ENCODE results near the gene PNPLA1.

The PNPLA1 gene

GRCh38 chr6:36267731-36268477, 2.0 kb upstream of the PNPLA1 start:
- H3K9me3 Mint-ChIP-seq, result peaks cover 7% of the 10 kb centered on the region
- no peak for DNase-seq
- peaks cover 23% of the 10 kb centered on the region for H3K27me3 Mint-ChIP-seq
- H3K27ac Mint-ChIP-seq, result no peak overlapping the region
- H3K4me3 Mint-ChIP-seq, result no peak overlapping the region
- no peaks in the 10 kb centered on the region for H3K4me1 Mint-ChIP-seq (ENCODE audit: low read depth)
- no peaks in the 10 kb centered on the region for H3K36me3 Mint-ChIP-seq (ENCODE audit: low read depth)

DNA sequence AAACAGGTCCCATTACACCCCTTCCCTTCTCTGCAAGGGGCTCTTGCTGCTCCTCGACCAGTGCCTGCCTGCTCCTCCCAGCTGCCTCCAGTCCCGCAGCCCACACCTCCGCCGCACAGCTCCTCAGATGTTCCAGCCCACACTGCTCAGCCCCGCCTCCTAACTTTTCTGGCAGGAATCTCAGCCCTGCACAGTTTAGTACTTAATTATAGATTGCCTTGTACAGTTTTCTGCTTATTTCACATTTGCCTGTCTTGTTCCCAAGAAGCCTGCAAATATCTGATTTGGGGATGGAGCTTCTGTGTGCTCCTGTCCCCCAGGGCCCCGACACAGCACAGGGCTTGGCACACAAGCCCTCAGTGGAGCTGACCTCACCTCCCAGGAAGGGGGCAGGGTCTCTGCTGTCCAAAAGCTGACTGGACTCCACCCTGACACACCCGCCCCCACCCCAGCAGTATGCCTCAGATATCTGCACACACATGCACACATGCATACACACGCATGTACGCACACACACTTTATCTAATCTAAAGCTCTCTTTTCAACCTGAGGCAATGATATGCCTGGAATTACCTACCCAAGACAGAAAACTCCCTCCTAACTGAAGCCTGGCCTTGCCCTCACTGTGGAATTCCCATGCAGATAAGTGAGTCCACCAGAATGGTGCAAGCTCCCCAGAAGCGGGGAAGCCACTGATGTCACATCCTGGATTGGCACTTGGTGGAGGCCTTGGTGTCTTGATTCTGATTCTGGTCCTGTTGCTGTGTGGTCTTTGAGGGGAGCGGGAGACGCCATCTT, 1.2 kb upstream of the PNPLA1 start:
- no peaks in the 10 kb centered on the region for H3K36me3 Mint-ChIP-seq (ENCODE audit: low read depth)
- no peak overlapping the region for H3K27ac Mint-ChIP-seq
- no peak for DNase-seq
- peaks cover 7% of the 10 kb centered on the region for H3K9me3 Mint-ChIP-seq
- no peak overlapping the region for H3K4me3 Mint-ChIP-seq
- peaks cover 20% of the 10 kb centered on the region for H3K27me3 Mint-ChIP-seq
- H3K4me1 Mint-ChIP-seq (ENCODE audit: low read depth), result no peaks in the 10 kb centered on the region

DNA sequence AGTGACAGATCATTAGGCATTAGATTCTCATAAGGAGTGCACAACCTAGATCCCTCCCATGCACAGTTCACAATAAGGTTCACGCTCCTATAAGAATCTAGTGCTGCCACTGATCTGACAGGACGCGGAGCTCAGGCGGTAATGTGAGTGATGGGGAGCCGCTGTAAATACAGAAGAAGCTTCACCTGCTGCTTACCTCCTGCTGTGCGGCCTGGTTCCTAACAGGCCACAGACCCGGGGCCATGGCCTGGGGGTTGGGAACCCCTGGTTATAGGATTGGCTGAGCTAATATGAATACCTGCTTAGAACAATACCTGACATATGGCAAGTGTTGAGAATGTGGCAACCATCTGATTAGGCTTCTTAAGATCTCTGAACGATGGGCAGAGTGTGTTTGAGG, 2.4 kb downstream of the PNPLA1 start:
- Mint-ChIP-seq H3K4me1 (ENCODE audit: low read depth) (no peaks in the 10 kb centered on the region), H3K9me3 (no peaks in the 10 kb centered on the region), H3K27ac (no peak overlapping the region), H3K36me3 (ENCODE audit: low read depth) (no peaks in the 10 kb centered on the region), H3K27me3 (peaks cover 16% of the 10 kb centered on the region), H3K4me3 (no peak overlapping the region)
- no peak for DNase-seq

DNA sequence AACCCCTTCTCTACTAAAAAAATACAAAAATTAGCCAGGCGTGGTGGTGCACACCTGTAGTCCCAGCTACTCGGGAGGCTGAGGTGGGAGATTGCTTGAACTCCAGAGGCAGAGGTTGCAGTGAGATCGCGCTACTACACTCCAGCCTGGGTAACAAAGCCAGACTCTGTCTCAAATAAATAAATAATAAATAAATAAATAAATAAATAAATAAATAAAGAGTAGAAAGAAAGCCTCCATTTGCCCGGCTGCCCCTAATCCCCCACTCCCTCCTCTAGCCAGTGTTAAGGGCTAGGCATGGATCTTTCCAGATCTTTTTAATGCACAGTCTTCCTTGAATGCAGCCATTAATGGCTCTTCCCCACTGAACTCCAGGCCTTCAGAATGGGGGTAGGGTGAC, 3.2 kb downstream of the PNPLA1 start:
- no peak overlapping the region for H3K4me3 Mint-ChIP-seq
- no peaks in the 10 kb centered on the region for H3K4me1 Mint-ChIP-seq (ENCODE audit: low read depth)
- peaks cover 19% of the 10 kb centered on the region for H3K27me3 Mint-ChIP-seq

GRCh38 chr6:36273802-36274514, 4.1 kb downstream of the PNPLA1 start:
- Mint-ChIP-seq H3K36me3 (ENCODE audit: low read depth) (no peaks in the 10 kb centered on the region), H3K4me3 (no peak overlapping the region), H3K4me1 (ENCODE audit: low read depth) (no peaks in the 10 kb centered on the region), H3K27ac (no peak overlapping the region), H3K9me3 (no peaks in the 10 kb centered on the region), H3K27me3 (peaks cover 19% of the 10 kb centered on the region)
- no peak for DNase-seq

More for the DNA sequence above, 3.2 kb downstream of the PNPLA1 start:
- DNase-seq, result no peak
- no peaks in the 10 kb centered on the region for H3K9me3 Mint-ChIP-seq
- no peak overlapping the region for H3K27ac Mint-ChIP-seq
- H3K36me3 Mint-ChIP-seq (ENCODE audit: low read depth), result no peaks in the 10 kb centered on the region

- peaks cover 21% of the 10 kb centered on the region for H3K27me3 Mint-ChIP-seq
- H3K27ac Mint-ChIP-seq, result no peak overlapping the region
These were observed 7.0 kb downstream of the PNPLA1 start for GRCh38 chr6:36276581-36277536.

GRCh38 chr6:36277946-36278470, 8.1 kb downstream of the PNPLA1 start:
- H3K4me3 Mint-ChIP-seq, result no peak overlapping the region
- H3K27ac Mint-ChIP-seq, result no peak overlapping the region
- H3K9me3 Mint-ChIP-seq, result no peaks in the 10 kb centered on the region
- no peaks in the 10 kb centered on the region for H3K36me3 Mint-ChIP-seq (ENCODE audit: low read depth)
- no peaks in the 10 kb centered on the region for H3K4me1 Mint-ChIP-seq (ENCODE audit: low read depth)
- DNase-seq, result no peak
- peaks cover 19% of the 10 kb centered on the region for H3K27me3 Mint-ChIP-seq

More at GRCh38 chr6:36276581-36277536, 7.0 kb downstream of the PNPLA1 start:
- Mint-ChIP-seq H3K36me3 (ENCODE audit: low read depth) (no peaks in the 10 kb centered on the region), H3K4me1 (ENCODE audit: low read depth) (no peaks in the 10 kb centered on the region), H3K9me3 (no peaks in the 10 kb centered on the region), H3K4me3 (no peak overlapping the region)
- no peak for DNase-seq

DNA sequence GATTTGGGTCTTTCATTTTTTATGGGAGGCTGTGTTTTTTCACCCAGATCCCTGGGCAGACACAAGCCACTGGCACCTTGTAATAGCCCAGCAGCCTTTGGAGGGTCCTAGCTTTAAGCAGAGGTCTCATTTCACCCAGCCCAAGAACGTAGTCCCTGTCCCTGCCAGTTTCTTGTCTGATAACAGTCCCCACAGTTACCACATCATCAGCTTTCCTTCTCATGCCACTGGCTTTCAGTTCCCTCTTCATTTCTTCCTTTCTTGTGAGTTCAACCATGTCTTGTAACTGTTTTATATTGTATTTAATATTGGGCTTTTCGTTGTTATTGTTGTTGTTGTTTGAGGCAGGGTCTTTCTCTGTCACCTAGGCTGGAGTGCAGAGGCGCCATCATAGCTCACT, 10.6 kb downstream of the PNPLA1 start:
- H3K27me3 Mint-ChIP-seq, result peaks cover 40% of the 10 kb centered on the region

GRCh38 chr6:36280983-36281382, 11.1 kb downstream of the PNPLA1 start:
- Mint-ChIP-seq H3K27me3 (peaks cover 46% of the 10 kb centered on the region), H3K4me3 (no peak overlapping the region)

More for the DNA sequence above, 10.6 kb downstream of the PNPLA1 start:
- no peaks in the 10 kb centered on the region for H3K9me3 Mint-ChIP-seq
- no peak overlapping the region for H3K4me3 Mint-ChIP-seq
- H3K36me3 Mint-ChIP-seq (ENCODE audit: low read depth), result no peaks in the 10 kb centered on the region
- no peak overlapping the region for H3K27ac Mint-ChIP-seq
- DNase-seq, result no peak
- no peaks in the 10 kb centered on the region for H3K4me1 Mint-ChIP-seq (ENCODE audit: low read depth)

DNA sequence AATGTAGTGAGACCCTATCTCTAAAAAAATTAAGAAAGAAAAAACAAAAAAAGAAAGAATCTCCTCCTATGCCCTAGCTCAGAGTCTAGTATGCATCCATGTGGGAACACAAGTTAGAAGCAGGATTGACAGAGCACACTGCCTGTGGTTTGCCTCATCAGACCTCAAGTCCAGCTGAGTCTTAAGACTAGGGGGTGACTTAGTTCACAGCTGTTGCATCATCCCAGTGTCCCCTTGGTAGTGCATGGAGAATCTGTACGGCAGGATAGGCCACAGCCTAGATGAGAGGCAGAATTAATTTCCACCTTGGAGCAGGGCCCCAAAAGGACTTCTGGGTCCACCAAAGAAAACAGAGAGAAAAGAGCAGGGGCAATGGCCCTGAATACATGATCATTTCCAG, 13.7 kb downstream of the PNPLA1 start:
- H3K36me3 Mint-ChIP-seq (ENCODE audit: low read depth), result no peaks in the 10 kb centered on the region
- no peak for DNase-seq
- no peak overlapping the region for H3K4me3 Mint-ChIP-seq
- no peak overlapping the region for H3K27ac Mint-ChIP-seq
- no peaks in the 10 kb centered on the region for H3K9me3 Mint-ChIP-seq
- peaks cover 7% of the 10 kb centered on the region for H3K4me1 Mint-ChIP-seq (ENCODE audit: low read depth)
- H3K27me3 Mint-ChIP-seq, result peaks cover 45% of the 10 kb centered on the region

More at GRCh38 chr6:36280983-36281382, 11.1 kb downstream of the PNPLA1 start:
- no peaks in the 10 kb centered on the region for H3K4me1 Mint-ChIP-seq (ENCODE audit: low read depth)
- no peak overlapping the region for H3K27ac Mint-ChIP-seq
- H3K9me3 Mint-ChIP-seq, result no peaks in the 10 kb centered on the region
- H3K36me3 Mint-ChIP-seq (ENCODE audit: low read depth), result no peaks in the 10 kb centered on the region
- no peak for DNase-seq

GRCh38 chr6:36284359-36284758, 14.5 kb downstream of the PNPLA1 start:
- DNase-seq, result no peak
- Mint-ChIP-seq H3K27ac (no peak overlapping the region), H3K27me3 (peaks cover 45% of the 10 kb centered on the region)

DNA sequence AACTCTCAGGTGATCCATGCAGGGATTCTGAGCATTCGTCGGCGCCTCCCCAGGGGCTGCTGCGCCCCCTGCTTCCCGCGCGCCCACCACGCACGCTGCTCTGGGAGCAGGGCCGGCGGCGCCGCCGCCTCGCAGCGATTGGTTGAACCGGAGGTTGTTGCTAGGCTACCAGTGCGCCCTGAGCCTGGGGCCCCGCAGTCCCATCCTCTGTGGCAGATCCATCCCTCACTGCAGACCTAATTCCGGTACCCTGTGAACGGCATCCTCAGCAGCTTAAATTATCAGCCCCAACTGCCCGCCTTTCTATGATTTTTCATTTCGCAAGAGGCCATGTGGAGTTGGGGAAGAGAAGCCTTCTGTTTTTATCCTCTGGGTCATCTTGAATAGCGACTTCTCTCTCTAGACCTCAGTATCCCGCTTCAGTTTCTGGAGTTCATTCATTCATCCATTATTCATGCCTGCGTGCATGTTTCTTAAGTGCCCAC, 15.4 kb downstream of the PNPLA1 start:
- DNase-seq, result no peak
- Mint-ChIP-seq H3K27ac (no peak overlapping the region), H3K4me3 (no peak overlapping the region), H3K9me3 (no peaks in the 10 kb centered on the region), H3K27me3 (peaks cover 41% of the 10 kb centered on the region), H3K36me3 (ENCODE audit: low read depth) (no peaks in the 10 kb centered on the region), H3K4me1 (ENCODE audit: low read depth) (peaks cover 7% of the 10 kb centered on the region)

More at GRCh38 chr6:36284359-36284758, 14.5 kb downstream of the PNPLA1 start:
- Mint-ChIP-seq H3K9me3 (no peaks in the 10 kb centered on the region), H3K4me3 (no peak overlapping the region), H3K4me1 (ENCODE audit: low read depth) (peaks cover 7% of the 10 kb centered on the region), H3K36me3 (ENCODE audit: low read depth) (no peaks in the 10 kb centered on the region)

DNA sequence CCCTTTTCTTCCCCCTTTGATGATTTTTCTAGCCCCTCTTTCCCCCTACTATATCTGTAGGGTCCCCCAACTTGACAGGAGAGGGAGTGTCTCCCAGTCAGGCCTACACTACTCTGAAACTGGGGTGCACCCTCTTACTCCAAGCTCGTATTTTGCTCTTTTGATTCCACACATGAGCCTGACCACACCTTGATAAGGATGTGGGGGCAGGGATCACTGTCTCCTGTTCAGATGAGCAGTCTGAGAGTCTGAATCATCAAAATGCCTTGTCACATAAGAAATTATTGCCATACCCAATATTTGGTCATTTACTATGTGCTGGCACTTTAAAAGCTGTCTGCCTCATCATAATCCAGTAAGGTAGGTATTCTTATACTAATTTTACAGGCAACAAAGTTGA, 15.9 kb downstream of the PNPLA1 start:
- H3K27me3 Mint-ChIP-seq, result peaks cover 41% of the 10 kb centered on the region
- no peaks in the 10 kb centered on the region for H3K9me3 Mint-ChIP-seq
- peaks cover 7% of the 10 kb centered on the region for H3K4me1 Mint-ChIP-seq (ENCODE audit: low read depth)
- DNase-seq, result no peak
- no peak overlapping the region for H3K27ac Mint-ChIP-seq
- no peaks in the 10 kb centered on the region for H3K36me3 Mint-ChIP-seq (ENCODE audit: low read depth)
- H3K4me3 Mint-ChIP-seq, result no peak overlapping the region

Measured in activated T-cell treated with anti-CD3 and anti-CD28 coated beads, Interleukin-2, amount 50 U/mL, for 24 hours (primary cell).